ENCODE data around the gene MDH1.
"Not testable (repeated sequence)": the region's sequence is repeated elsewhere in the genome, so short reads cannot be mapped to it uniquely, and the experiment has no call there.

MDH1 gene

GRCh38 chr2:63562751-63563150, 26.0 kb upstream of the MDH1 start:
- Histone ChIP-seq H3K4me3 (no peak overlapping the region), H3K27ac (no peak overlapping the region), H3K9me3 (replicated peaks in 1 of 11) (peaks cover 49 to 62% (median 57%) of the 10 kb centered on the region in 11 experiments), H3K9ac (no peak overlapping the region), H3K4me2 (no peak overlapping the region), H4K20me1 (no peaks in the 10 kb centered on the region), H3K36me3 (peaks cover 0 to 27% (median 9%) of the 10 kb centered on the region in 11 experiments; a peak in 11 of 22 replicates), H3K4me1 (peaks cover 0 to 5% (median 0%) of the 10 kb centered on the region in 10 experiments; a peak in 4 of 20 replicates), H3K27me3 (no peaks in the 10 kb centered on the region)
- no peak for TF ChIP-seq Cebpa-rat (IDR thresholded peaks at IDR 0.05)

GRCh38 chr2:63569740-63570139, 19.0 kb upstream of the MDH1 start:
- Histone ChIP-seq H3K4me1 (peaks cover 0 to 17% (median 13%) of the 10 kb centered on the region in 10 experiments; a peak in 8 of 20 replicates), H3K27me3 (no peaks in the 10 kb centered on the region), H3K9ac (no peak overlapping the region), H3K4me2 (no peak overlapping the region), H3K27ac (no peak overlapping the region), H3K4me3 (no peak overlapping the region), H4K20me1 (no peaks in the 10 kb centered on the region), H3K36me3 (peaks cover 0 to 18% (median 4%) of the 10 kb centered on the region in 11 experiments; a peak in 7 of 22 replicates), H3K9me3 (replicated peaks in 1 of 11) (peaks cover 48 to 67% (median 56%) of the 10 kb centered on the region in 11 experiments)
- TF ChIP-seq Cebpa-rat (IDR thresholded peaks at IDR 0.05), result no peak

GRCh38 chr2:63571291-63571690, 17.5 kb upstream of the MDH1 start:
- no peak overlapping the region for H3K9ac ChIP-seq

GRCh38 chr2:63572001-63572400, 16.8 kb upstream of the MDH1 start:
- H3K9me3 ChIP-seq (replicated peaks in 1 of 11), result peaks cover 38 to 56% (median 46%) of the 10 kb centered on the region in 11 experiments
- no peak overlapping the region for H3K9ac ChIP-seq
- H3K4me3 ChIP-seq, result no peak overlapping the region
- H3K4me1 ChIP-seq, result peaks cover 0 to 17% (median 13%) of the 10 kb centered on the region in 10 experiments; a peak in 8 of 20 replicates
- no peak for TF ChIP-seq Cebpa-rat (IDR thresholded peaks at IDR 0.05)
- no peaks in the 10 kb centered on the region for H4K20me1 ChIP-seq
- H3K27ac ChIP-seq, result no peak overlapping the region
- peaks cover 0 to 11% (median 2%) of the 10 kb centered on the region in 11 experiments; a peak in 6 of 22 replicates for H3K36me3 ChIP-seq
- H3K27me3 ChIP-seq, result no peaks in the 10 kb centered on the region
- peak overlapping the region in 4 of 11 experiments; percentile 41 to 71 (median 50); a peak in 5 of 22 replicates for H3K4me2 ChIP-seq

More at GRCh38 chr2:63571291-63571690, 17.5 kb upstream of the MDH1 start:
- H3K9me3 ChIP-seq (replicated peaks in 1 of 11), result peaks cover 45 to 64% (median 53%) of the 10 kb centered on the region in 11 experiments
- peak overlapping the region in 8 of 11 experiments; percentile 8 to 71 (median 30); a peak in 10 of 22 replicates for H3K4me2 ChIP-seq
- no peak overlapping the region for H3K4me3 ChIP-seq
- H4K20me1 ChIP-seq, result no peaks in the 10 kb centered on the region
- H3K27me3 ChIP-seq, result no peaks in the 10 kb centered on the region
- no peak overlapping the region for H3K27ac ChIP-seq
- peaks cover 0 to 18% (median 4%) of the 10 kb centered on the region in 11 experiments; a peak in 7 of 22 replicates for H3K36me3 ChIP-seq
- H3K4me1 ChIP-seq, result peaks cover 0 to 17% (median 13%) of the 10 kb centered on the region in 10 experiments; a peak in 8 of 20 replicates
- TF ChIP-seq Cebpa-rat (IDR thresholded peaks at IDR 0.05), result no peak

GRCh38 chr2:63573026-63573425, 15.7 kb upstream of the MDH1 start:
- H3K27ac ChIP-seq, result not testable (repeated sequence)

GRCh38 chr2:63573726-63574345, 14.9 kb upstream of the MDH1 start:
- not testable (repeated sequence) for H3K4me3 ChIP-seq, H4K20me1 ChIP-seq, H3K9ac ChIP-seq, H3K27me3 ChIP-seq, H3K4me2 ChIP-seq, H3K36me3 ChIP-seq, H3K27ac ChIP-seq
- H3K4me1 ChIP-seq, result peaks cover 0 to 17% (median 13%) of the 10 kb centered on the region in 10 experiments; a peak in 8 of 20 replicates
- peaks cover 20 to 38% (median 28%) of the 10 kb centered on the region in 11 experiments for H3K9me3 ChIP-seq (replicated peaks in 1 of 11)

More at GRCh38 chr2:63573026-63573425, 15.7 kb upstream of the MDH1 start:
- H3K27me3 ChIP-seq, H3K9ac ChIP-seq, H3K36me3 ChIP-seq, H3K4me3 ChIP-seq, H4K20me1 ChIP-seq, H3K4me2 ChIP-seq: not testable (repeated sequence)
- Histone ChIP-seq H3K9me3 (replicated peaks in 1 of 11) (peaks cover 28 to 46% (median 36%) of the 10 kb centered on the region in 11 experiments), H3K4me1 (peaks cover 0 to 17% (median 13%) of the 10 kb centered on the region in 10 experiments; a peak in 8 of 20 replicates)

- H3K36me3 ChIP-seq, result peaks cover 0 to 5% (median 0%) of the 10 kb centered on the region in 11 experiments; a peak in 1 of 22 replicates
- no peak overlapping the region for H3K9ac ChIP-seq
- no peak overlapping the region for H3K4me2 ChIP-seq
- H3K9me3 ChIP-seq (replicated peaks in 1 of 11), result peaks cover 11 to 26% (median 18%) of the 10 kb centered on the region in 11 experiments
- H3K27me3 ChIP-seq, result no peaks in the 10 kb centered on the region
- H3K4me3 ChIP-seq, result no peak overlapping the region
- TF ChIP-seq Cebpa-rat (IDR thresholded peaks at IDR 0.05), result no peak
- peaks cover 0 to 12% (median 6%) of the 10 kb centered on the region in 10 experiments; a peak in 10 of 20 replicates for H3K4me1 ChIP-seq
- no peaks in the 10 kb centered on the region; a peak in 1 of 22 replicates for H4K20me1 ChIP-seq
- no peak overlapping the region for H3K27ac ChIP-seq
These were observed 12.2 kb upstream of the MDH1 start for GRCh38 chr2:63576546-63576945.

GRCh38 chr2:63578767-63579166, 10.0 kb upstream of the MDH1 start:
- no peaks in the 10 kb centered on the region for H3K27me3 ChIP-seq
- TF ChIP-seq Cebpa-rat (IDR thresholded peaks at IDR 0.05), result no peak
- peaks cover 8 to 12% (median 11%) of the 10 kb centered on the region in 11 experiments for H3K9me3 ChIP-seq (replicated peaks in 1 of 11)
- no peak overlapping the region for H3K4me3 ChIP-seq
- peaks cover 0 to 4% (median 0%) of the 10 kb centered on the region in 11 experiments; a peak in 1 of 22 replicates for H3K36me3 ChIP-seq
- no peaks in the 10 kb centered on the region; a peak in 1 of 22 replicates for H4K20me1 ChIP-seq
- H3K4me1 ChIP-seq, result peaks cover 0 to 16% (median 0%) of the 10 kb centered on the region in 10 experiments; a peak in 6 of 20 replicates
- no peak overlapping the region for H3K27ac ChIP-seq
- no peak overlapping the region for H3K4me2 ChIP-seq
- H3K9ac ChIP-seq, result no peak overlapping the region

GRCh38 chr2:63580651-63581297, 8.0 kb upstream of the MDH1 start:
- H3K27me3 ChIP-seq, result no peaks in the 10 kb centered on the region
- no peak for TF ChIP-seq Cebpa-rat (IDR thresholded peaks at IDR 0.05)
- peak overlapping the region in 2 of 11 experiments; percentile 15 to 40; a peak in 4 of 22 replicates for H3K4me2 ChIP-seq
- H3K4me3 ChIP-seq, result no peak overlapping the region
- 0 out of 22 replicates have a peak overlapping the region, but pooled peaks of 1 of the 11 experiments have one; percentile 7 for H3K9ac ChIP-seq
- no peaks in the 10 kb centered on the region for H3K36me3 ChIP-seq
- no peaks in the 10 kb centered on the region; a peak in 1 of 22 replicates for H4K20me1 ChIP-seq
- no peak overlapping the region for H3K27ac ChIP-seq
- no peaks in the 10 kb centered on the region for H3K9me3 ChIP-seq (replicated peaks in 1 of 11)
- peaks cover 0 to 16% (median 0%) of the 10 kb centered on the region in 10 experiments; a peak in 6 of 20 replicates for H3K4me1 ChIP-seq

All from BLaER1 treated with 17β-estradiol and CSF1 and Interleukin-3, amounts not matched to agents 10 nM and 100 nM (cell line).